WERI-Rb-1 (cell line): ENCODE data around the gene LIMS1.
"Not testable (repeated sequence)": the region's sequence is repeated elsewhere in the genome, so short reads cannot be mapped to it uniquely, and the experiment has no call there.

Experiments used
- DNase-seq: peaks from one replicate; pipeline ENCODE4 v3.0.0-alpha.2; 2020
- H3K27ac ChIP-seq: fragments of 250-450 bp; sonication (Bioruptor Pico); 2 replicates; pipeline ENCODE4 v1.5.1; 2020; ENCODE audit warnings: mild to moderate bottlenecking, moderate library complexity
- H3K27me3 ChIP-seq: fragments of 250-450 bp; sonication (Bioruptor Pico); 2 replicates; pipeline ENCODE4 v1.5.1; 2021; ENCODE audit warnings: mild to moderate bottlenecking, low read depth, moderate library complexity; ENCODE audit not compliant: insufficient read depth, severe bottlenecking
- H3K36me3 ChIP-seq: fragments of 250-450 bp; sonication (Bioruptor Pico); 2 replicates; pipeline ENCODE4 v1.5.1; 2020; ENCODE audit warnings: mild to moderate bottlenecking, moderate library complexity
- H3K4me3 ChIP-seq: 2 replicates; pipeline ENCODE4 v1.5.1; 2011; ENCODE audit warnings: low read depth, mild to moderate bottlenecking, control low read depth, low read length
- H3K9me3 ChIP-seq: fragments of 250-450 bp; sonication (Bioruptor Pico); 2 replicates; pipeline ENCODE4 v1.5.1; 2021; ENCODE audit warnings: mild to moderate bottlenecking, moderate library complexity; ENCODE audit not compliant: severe bottlenecking
- CTCF ChIP-seq: IDR thresholded peaks from 2 replicates; pipeline ENCODE4 v1.5.1; 2011; ENCODE audit warnings: low read depth, mild to moderate bottlenecking, control low read depth, inconsistent platforms, low read length

LIMS1 gene

GRCh38 chr2:108667140-108667539 lies 132.9 kb downstream of the LIMS1 start:
- H3K27ac ChIP-seq, H3K9me3 ChIP-seq, DNase-seq, H3K27me3 ChIP-seq, H3K4me3 ChIP-seq, H3K36me3 ChIP-seq: not testable (repeated sequence)

- H3K27me3 ChIP-seq, H3K27ac ChIP-seq, DNase-seq, H3K4me3 ChIP-seq, H3K9me3 ChIP-seq, H3K36me3 ChIP-seq: not testable (repeated sequence)
These were observed 136.0 kb downstream of the LIMS1 start for GRCh38 chr2:108670282-108670681.

- not testable (repeated sequence) for H3K27ac ChIP-seq, H3K4me3 ChIP-seq, H3K9me3 ChIP-seq, H3K36me3 ChIP-seq, H3K27me3 ChIP-seq, DNase-seq
These were observed 138.0 kb downstream of the LIMS1 start for GRCh38 chr2:108672200-108672805.

- H3K9me3 ChIP-seq, H3K4me3 ChIP-seq, H3K27ac ChIP-seq: not testable (repeated sequence)
These were observed 142.3 kb downstream of the LIMS1 start for GRCh38 chr2:108676522-108676921.

GRCh38 chr2:108677239-108677744 lies 143.0 kb downstream of the LIMS1 start:
- not testable (repeated sequence) for DNase-seq, H3K9me3 ChIP-seq, H3K4me3 ChIP-seq, H3K36me3 ChIP-seq, H3K27me3 ChIP-seq, H3K27ac ChIP-seq

More at GRCh38 chr2:108676522-108676921, 142.3 kb downstream of the LIMS1 start:
- not testable (repeated sequence) for DNase-seq, H3K36me3 ChIP-seq, H3K27me3 ChIP-seq

- H3K4me3 ChIP-seq, H3K27me3 ChIP-seq, H3K9me3 ChIP-seq, H3K36me3 ChIP-seq, DNase-seq, H3K27ac ChIP-seq: not testable (repeated sequence)
These were observed 144.0 kb downstream of the LIMS1 start for GRCh38 chr2:108678198-108678651.

- H3K9me3 ChIP-seq, H3K4me3 ChIP-seq, H3K36me3 ChIP-seq, DNase-seq, H3K27me3 ChIP-seq, H3K27ac ChIP-seq: not testable (repeated sequence)
These were observed 146.5 kb downstream of the LIMS1 start for GRCh38 chr2:108680805-108681204.

GRCh38 chr2:108688818-108689756 lies 154.8 kb downstream of the LIMS1 start:
- H3K4me3 ChIP-seq, H3K27ac ChIP-seq, DNase-seq, H3K9me3 ChIP-seq, H3K36me3 ChIP-seq, H3K27me3 ChIP-seq: not testable (repeated sequence)

- H3K27ac ChIP-seq, H3K36me3 ChIP-seq, H3K9me3 ChIP-seq, DNase-seq, H3K4me3 ChIP-seq, H3K27me3 ChIP-seq: not testable (repeated sequence)
These were observed 155.7 kb downstream of the LIMS1 start for GRCh38 chr2:108690001-108690400.

- H3K4me3 ChIP-seq: no peak overlapping the region
- H3K36me3 ChIP-seq: no peaks in the 10 kb centered on the region
- no peak for TF ChIP-seq CTCF
- no peaks in the 10 kb centered on the region for H3K9me3 ChIP-seq
- no peak for DNase-seq
- H3K27me3 ChIP-seq: no peaks in the 10 kb centered on the region
- H3K27ac ChIP-seq: no peak overlapping the region
These were observed 157.2 kb downstream of the LIMS1 start for GRCh38 chr2:108691447-108691846.
